HepG2 (cell line): ENCODE measurements around the gene ZBTB32. TPM values are rescaled to one million over a fixed set of nuclear protein-coding genes. Genes with fewer than 3 reads are reported as not detected.
A peak's percentile ranks its signal among the peaks of the same experiment; 100 is the strongest.

Source experiments
- CAMTA2 ChIP-seq: sonication (generic); formaldehyde crosslinking; IDR thresholded peaks from 2 replicates; pipeline ENCODE4 v1.4.0; 2020; ENCODE audit warnings: mild to moderate bottlenecking, missing genetic modification reagents, borderline replicate concordance
- HOXD1 ChIP-seq: sonication (generic); formaldehyde crosslinking; IDR thresholded peaks from 2 replicates; pipeline ENCODE4 v1.5.0; 2020; ENCODE audit warnings: missing genetic modification reagents
- PCBP1 ChIP-seq: fragments of 200-400 bp; formaldehyde crosslinking; IDR thresholded peaks from 2 replicates; pipeline ENCODE4 v1.6.1; 2017; ENCODE audit warnings: mild to moderate bottlenecking, low read depth, low read length, borderline replicate concordance
- POLR2G ChIP-seq: fragments of 200-400 bp; formaldehyde crosslinking; IDR thresholded peaks from 2 replicates; pipeline ENCODE4 v1.6.1; 2018; ENCODE audit warnings: mild to moderate bottlenecking, low read depth, low read length, moderate library complexity
- RERE ChIP-seq: IDR thresholded peaks from 2 replicates; pipeline ENCODE4 v1.6.1; 2016; ENCODE audit warnings: low read depth, missing genetic modification reagents, missing compliant biosample characterization
- RFXAP ChIP-seq: sonication (generic); formaldehyde crosslinking; IDR thresholded peaks from 2 replicates; pipeline ENCODE4 v1.4.0; 2020; ENCODE audit warnings: missing genetic modification reagents, borderline replicate concordance
- SNAPC4 ChIP-seq: sonication (generic); formaldehyde crosslinking; IDR thresholded peaks from 2 replicates; pipeline ENCODE4 v1.4.0; 2020; ENCODE audit warnings: mild to moderate bottlenecking, missing genetic modification reagents
- TCF7 ChIP-seq: sonication (generic); IDR thresholded peaks from 2 replicates; pipeline ENCODE4 v1.6.1; 2016; ENCODE audit warnings: antibody characterized with exemption, low read depth
- TEAD2 ChIP-seq: sonication (generic); formaldehyde crosslinking; IDR thresholded peaks from 2 replicates; pipeline ENCODE4 v1.9.0; 2021; ENCODE audit warnings: missing genetic modification reagents
- ZNF17 ChIP-seq: sonication (generic); formaldehyde crosslinking; IDR thresholded peaks from 2 replicates; pipeline ENCODE4 v1.5.0; 2020; ENCODE audit warnings: mild to moderate bottlenecking, missing genetic modification reagents
- ZNF281 ChIP-seq: sonication (generic); formaldehyde crosslinking; IDR thresholded peaks from 2 replicates; pipeline ENCODE4 v1.4.0; 2020; ENCODE audit warnings: missing genetic modification reagents, borderline replicate concordance
- ZNF3 ChIP-seq: IDR thresholded peaks from 2 replicates; pipeline ENCODE4 v1.7.0; 2017; ENCODE audit warnings: inconsistent platforms
- ZNF337 ChIP-seq: sonication (generic); formaldehyde crosslinking; IDR thresholded peaks from 2 replicates; pipeline ENCODE4 v1.5.1; 2020; ENCODE audit warnings: missing genetic modification reagents, low read depth, mild to moderate bottlenecking, borderline replicate concordance
- ZNF691 ChIP-seq: sonication (generic); formaldehyde crosslinking; IDR thresholded peaks from 2 replicates; pipeline ENCODE4 v1.4.0; 2020; ENCODE audit warnings: missing genetic modification reagents, low read depth, mild to moderate bottlenecking, borderline replicate concordance
- polyA plus RNA-seq, 8 experiments: library from polyadenylated mRNA; depleted of rRNA in 3 of 8; stranded (reverse) in 7 of 8; unstranded in 1 of 8; fragments of >200 nt; fragmentation: Illumina TruSeq in 4 of 8; extraction: Trizol in 4 of 8; gene quantifications; 2 replicates each; pipeline versions ENCODE4 v1.2.1 to v1.2.3, GENCODE V29; 2011 to 2016; ENCODE audit warnings: low read depth in 4 of 8, missing spikeins in 1 of 8, mixed read lengths in 1 of 8; ENCODE audit not compliant: insufficient read depth in 1 of 8
- total RNA-seq, 5 experiments: library from RNA; depleted of rRNA; stranded (reverse); fragments of >200 nt; fragmentation: Illumina TruSeq; extraction: Trizol; gene quantifications; 2 replicates each; pipeline ENCODE4 v1.2.3, GENCODE V29; 2016; ENCODE audit warnings: low read depth in 1 of 5

The ZBTB32 gene
- total and polyA plus RNA-seq, 2 of the 13 experiments (the other 11 are each of a cell fraction or from before 2014, with no cell fraction given), result not detected

- TF ChIP-seq ZNF281 (CRISPR knock-in tag) (no peak), TEAD2 (no peak), ZNF17 (CRISPR knock-in tag) (no peak), RFXAP (peak; percentile 63; the same call in 1 of the 2 replicates), PCBP1 (0 out of 2 replicates have a peak, but pooled peaks have one; percentile 7), CAMTA2 (CRISPR knock-in tag) (no peak), ZNF337 (CRISPR knock-in tag) (no peak), POLR2G (peak; percentile 56), RERE (CRISPR knock-in tag) (no peak), ZNF3 (no peak), ZNF691 (CRISPR knock-in tag) (peak; percentile 29; the same call in 1 of the 2 replicates), HOXD1 (CRISPR knock-in tag) (0 out of 2 replicates have a peak, but pooled peaks have one; percentile 72), SNAPC4 (CRISPR knock-in tag) (no peak), TCF7 (no peak)
Measured at GRCh38 chr19:35702223-35703012, 1.9 kb upstream of the ZBTB32 start (continued).
